ENCODE measurements around the gene PIAS4.

PIAS4 gene

DNA sequence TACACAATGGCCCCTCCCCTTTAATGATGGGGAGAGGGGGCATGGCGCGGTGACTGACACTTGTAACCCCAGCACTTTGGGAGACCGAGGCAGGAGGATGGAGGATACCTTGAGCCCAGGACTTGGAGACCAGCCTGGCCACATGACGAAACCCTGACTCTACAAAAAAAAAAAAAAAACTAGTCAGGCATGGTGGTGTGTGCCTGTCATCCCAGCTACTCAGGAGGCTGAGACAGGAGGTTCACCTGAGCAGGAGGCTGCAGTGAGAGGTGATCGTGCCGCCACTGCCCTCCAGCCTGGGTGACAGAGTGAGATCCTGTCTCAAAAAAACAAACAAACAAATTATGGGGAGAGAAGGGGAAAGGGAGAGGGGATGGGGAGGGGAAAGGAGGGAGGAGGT is 72.9 kb downstream of the PIAS4 start:
- no peak for DNase-seq

DNA sequence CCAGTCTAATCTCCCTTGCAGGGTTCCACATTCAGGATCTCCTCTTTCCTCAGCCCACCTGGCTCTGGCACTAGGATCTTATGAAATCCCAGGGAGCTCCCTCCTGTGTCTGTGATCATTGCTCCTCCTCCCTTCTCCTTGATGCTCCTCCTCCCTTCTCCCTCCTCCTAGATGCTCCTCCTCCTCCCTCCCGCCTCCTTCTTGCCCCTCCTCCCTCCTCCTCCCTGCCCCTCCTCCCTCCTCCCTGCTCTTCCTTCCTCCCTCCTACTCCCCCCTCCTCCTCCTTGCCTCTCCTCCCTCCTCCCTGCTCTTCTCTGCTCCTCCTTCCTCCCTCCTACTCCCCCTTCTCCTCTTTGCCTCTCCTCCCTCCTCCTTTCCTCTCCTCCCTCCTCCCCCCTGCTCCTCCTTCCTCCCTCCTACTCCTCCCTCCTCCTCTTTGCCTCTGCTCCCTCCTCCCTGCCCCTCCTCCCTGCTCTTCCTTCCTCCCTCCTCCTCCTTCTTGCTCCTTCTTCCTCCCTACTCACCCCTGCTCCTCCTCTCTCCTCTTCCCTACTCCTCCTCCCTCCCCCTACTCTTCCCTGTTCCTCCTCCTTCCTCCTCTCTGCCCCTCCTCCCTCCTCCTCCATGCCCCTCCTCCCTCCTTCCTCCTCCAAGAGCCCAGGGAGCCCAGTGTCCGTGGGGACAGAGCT is 74.0 kb downstream of the PIAS4 start:
- peak in 1 of 4 experiments; percentile 37 for DNase-seq

DNA sequence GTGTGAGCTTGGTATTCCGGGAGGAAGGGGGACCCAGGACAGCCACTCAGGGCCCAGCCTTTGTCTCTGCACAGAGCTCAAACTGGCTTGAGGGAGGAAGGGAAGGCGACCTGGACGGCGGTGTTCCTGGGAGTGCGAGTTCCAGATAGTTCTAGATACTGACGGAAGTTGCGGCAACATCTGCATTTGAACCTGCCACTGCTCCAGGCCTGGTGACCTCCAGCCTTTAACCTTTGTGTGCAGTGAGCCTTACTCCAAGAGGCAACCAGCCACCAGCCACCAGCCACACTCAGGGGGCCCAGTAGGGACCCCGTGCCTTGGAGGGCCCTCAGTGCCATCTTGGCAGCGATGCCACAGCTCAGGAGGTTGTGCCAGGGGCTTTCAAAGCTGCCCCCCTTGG is 74.6 kb downstream of the PIAS4 start:
- no peak for DNase-seq

DNA sequence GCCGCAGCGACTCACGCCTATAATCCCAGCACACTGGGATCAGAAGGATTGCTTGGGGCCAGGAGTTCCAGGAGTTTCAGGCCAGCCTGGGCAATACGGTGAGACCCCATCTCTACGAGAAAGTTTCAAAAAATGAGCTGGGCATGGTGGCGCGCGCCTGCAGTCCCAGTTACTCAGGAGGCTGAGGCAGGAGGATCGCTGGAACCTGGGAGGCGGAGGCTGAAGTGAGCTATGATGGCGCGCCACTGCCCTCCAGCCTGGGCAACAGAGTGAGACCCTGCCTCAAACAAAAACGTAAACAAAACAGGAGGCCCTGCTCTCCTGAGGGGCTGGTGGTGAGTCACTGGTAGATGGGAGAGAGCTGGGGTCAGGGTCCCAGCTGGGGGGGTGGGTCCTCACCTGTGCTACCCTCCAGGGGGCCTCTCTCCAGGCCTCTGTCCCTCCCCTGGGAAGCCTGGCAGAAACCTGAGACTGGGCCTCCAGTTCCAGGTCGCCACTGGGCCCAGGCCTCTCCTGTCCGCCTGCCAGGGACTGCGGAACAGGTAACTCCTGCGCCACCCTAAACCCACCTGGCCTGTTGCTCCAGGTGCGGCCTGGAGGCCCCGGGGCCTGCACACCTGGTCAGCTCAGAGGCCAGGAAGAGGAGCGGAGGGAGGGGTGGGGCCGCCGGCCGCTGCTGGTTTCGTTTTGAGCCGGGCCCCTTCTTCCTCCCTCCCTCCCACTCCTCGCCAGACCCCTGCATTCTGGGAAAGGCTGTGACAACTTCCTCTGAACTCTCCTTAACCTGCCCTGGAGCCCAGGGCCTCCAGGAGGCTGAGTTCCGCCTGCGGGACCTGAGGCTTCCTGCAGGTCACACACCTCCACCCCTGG is 76.4 kb downstream of the PIAS4 start:
- peak in 2 of 4 experiments; percentile 36 to 52 for DNase-seq

DNA sequence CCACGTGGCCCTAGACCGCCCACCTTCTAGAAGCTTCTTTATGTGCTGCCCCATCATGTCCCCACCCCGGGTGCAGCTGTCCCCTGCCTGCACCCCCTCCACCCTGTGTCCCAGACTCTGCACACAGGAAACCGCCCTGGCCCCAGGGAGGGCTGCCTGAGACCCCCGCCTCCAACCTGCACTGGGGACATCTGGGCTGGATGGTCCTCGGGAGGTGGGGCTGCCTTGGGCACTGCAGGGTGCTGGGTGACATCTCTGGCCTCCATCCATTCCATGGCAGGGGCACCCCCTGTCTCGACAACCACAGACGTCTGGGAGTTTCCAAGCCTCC is 77.0 kb downstream of the PIAS4 start:
- no peak for DNase-seq

DNA sequence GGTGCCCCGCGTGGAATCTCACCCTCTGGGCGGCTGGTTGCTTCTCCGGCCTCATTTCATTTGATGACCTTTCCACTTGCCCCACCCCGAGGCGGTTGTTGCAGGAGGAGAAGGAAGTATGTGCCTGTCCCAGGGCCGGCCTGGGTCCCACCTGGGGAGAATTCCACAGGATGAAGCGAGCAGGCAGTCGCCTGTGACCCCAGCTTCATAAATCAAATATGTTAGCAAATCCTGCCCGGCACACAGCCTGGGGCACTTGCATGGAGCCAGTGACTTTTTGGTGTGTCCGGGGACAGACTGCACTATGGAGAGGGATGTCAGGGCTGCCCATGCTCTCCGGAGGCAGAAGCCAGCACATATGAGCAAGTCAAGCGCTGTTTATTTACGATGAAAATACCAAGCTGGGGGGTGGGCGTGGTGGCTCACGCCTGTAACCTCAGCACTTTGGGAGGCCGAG is 78.9 kb downstream of the PIAS4 start:
- no peak for DNase-seq

DNA sequence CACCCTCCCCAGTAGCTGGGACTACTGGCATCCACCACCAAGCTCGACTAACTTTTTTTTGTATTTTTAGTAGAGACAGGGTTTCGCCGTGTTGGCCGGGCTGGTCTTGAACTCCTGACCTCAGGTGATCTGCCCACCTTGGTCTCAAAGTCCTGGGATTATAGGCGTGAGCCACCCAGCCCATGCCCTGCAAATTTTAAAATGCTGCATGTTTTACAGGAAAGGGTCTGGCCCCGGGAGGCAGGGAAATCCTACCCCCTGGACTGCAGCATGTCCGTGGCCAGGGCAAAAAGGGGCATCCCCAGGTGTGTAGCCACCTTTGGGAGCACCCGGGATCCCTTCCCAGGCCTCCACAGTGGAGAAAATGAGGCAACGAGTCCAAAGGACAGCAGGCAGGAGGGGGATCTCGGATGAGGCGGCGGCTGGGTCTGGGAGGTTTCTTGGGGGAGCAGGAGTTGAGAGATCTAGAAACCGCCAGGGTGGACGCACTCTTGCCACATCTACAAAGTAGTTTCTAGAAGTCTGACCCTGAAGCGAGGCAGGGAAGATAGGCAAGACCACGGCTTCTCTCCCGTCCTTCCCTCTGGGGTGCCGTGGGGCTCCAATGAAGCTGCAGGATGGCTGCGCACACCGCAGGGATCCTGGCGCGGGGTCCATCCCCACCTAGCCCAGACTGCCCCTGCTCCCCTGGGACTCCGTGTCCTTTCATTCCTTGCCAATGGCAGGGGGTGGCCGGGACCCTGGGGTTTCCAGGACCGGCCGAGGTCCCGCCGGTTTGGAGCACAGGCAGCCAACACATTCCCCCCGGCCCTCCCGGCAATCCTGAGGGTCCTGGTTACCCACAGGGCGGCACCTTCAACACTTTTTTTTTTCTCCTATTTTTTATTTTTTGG is 80.5 kb downstream of the PIAS4 start:
- DNase-seq = no peak

DNA sequence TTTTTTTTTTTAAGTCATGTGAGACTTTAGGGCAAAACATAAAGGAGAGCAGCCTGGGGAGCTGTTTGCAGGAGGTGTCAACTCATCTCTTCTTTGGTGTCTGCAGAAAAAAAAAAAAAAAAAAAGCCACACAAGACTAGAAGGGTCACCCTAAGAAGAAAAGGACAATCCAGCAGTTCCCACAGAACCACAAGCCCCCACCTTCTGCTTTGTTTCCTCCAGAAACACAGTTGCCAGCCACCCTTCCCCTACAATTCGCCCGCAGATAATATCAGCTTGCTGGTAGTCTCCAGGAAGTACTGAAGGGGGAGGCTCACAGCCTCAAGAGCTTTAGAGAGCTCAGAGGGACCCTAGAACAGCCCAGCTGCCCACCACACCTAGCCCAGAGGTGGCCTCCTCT is 81.4 kb downstream of the PIAS4 start:
- peak in 3 of 4 experiments; percentile 47 to 58 (median 50) for DNase-seq
